HG03196 (cell line): ENCODE data around the gene MYDGF.

Experiments used
- ATAC-seq: cut with Tn5 transposase; IDR thresholded peaks from one replicate; pipeline ENCODE4 v1.9.1; 2021; ENCODE audit not compliant: unreplicated experiment

MYDGF gene

DNA sequence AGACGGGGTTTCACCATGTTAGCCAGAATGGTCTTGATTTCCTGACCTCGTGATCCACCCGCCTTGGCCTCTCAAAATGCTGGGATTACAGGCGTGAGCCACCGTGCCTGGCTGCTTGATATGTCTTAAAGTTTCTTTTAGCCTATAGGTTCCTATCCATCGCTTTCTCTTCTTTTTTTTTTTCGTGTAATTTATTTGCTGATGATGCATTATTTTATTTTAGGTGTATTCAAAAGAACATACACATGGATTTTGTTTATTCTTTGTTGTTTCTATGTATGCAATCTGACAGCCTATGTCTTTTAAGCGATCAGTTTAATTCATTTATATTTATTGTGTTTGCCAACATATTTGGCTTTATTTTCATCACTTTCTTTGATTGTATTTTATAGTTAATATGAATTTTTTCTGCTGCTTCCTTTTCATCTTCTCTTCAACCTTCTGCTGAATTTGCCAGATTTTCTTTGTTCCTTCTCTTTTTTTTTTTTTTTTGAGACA, 56.8 kb downstream of the MYDGF start:
- ATAC-seq = no peak

DNA sequence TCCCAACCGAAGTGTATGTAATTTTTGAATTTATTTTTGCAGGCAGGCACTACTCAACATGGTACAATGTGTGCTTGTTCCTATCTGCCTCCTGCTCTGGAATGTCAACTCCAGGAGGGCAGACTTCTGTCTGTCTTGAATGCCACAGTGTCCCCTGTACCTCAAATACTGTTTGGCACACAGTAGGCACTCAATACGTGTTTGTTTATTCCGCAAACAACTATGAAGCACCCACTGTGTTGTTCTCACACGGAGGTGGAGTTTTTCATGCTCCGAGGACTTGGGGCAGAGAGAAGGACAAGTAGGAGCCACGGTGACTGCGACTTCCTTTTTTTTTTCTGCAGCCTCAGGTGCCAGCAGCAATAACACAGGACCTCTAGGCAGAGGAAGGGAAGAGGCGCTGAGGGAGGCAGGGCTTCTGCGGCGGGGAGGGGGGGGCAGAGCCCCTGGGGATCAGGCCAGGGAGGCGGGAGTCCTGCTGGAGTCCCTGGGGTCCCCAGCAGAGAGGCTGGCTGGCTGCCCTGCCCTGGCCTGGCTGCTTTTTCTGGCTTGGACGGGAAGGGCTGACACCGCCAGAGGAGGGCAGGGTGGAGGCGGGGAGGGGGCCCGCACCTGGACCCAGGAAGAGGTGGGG, 60.1 kb downstream of the MYDGF start:
- no peak for ATAC-seq
